ENCODE data around the gene RBM4.

Gene RBM4

DNA sequence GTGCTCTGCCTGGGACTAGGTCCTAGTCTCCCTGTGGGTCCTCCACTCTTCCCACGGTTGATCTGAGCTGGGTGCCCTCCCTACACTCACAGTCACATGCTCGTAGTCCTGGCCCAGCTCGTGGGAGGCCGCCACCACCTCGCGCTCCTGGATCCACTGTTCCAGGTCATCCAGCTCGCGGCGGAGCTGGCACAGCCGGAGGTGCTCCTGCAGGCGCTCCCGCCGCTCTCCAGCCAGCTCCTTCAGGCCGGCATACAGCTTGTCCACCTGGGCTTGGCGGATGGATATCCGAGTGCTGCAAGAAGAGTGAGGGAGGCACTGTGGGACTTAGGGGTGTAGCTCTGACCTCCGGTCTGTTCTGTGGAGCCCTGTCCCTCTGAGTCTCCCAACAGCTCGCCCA is 53.9 kb downstream of the RBM4 start:
- DNase-seq: no peak

DNA sequence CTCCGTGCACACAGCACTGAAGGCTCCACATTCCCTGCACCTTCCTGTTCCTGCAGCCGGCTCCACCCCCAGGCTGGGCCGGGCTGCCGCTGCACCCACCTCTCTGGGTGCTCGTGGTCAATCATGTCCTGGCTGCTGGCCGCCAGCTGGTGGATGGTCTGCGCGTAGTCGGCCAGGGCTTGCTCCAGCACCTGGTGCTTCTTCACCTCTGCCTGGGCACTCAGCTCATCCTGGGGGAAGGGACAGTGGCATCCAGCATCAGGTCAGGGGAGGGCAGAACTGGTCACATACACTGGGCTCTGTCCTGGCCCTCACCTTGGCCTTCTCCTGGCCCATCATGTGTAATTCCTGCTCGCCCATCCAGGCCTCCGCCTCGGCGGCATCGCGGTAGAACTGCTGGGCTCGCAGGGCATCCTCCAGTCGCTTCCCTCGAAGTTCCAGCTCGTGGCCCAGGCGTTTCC is 54.4 kb downstream of the RBM4 start:
- no peak for DNase-seq

DNA sequence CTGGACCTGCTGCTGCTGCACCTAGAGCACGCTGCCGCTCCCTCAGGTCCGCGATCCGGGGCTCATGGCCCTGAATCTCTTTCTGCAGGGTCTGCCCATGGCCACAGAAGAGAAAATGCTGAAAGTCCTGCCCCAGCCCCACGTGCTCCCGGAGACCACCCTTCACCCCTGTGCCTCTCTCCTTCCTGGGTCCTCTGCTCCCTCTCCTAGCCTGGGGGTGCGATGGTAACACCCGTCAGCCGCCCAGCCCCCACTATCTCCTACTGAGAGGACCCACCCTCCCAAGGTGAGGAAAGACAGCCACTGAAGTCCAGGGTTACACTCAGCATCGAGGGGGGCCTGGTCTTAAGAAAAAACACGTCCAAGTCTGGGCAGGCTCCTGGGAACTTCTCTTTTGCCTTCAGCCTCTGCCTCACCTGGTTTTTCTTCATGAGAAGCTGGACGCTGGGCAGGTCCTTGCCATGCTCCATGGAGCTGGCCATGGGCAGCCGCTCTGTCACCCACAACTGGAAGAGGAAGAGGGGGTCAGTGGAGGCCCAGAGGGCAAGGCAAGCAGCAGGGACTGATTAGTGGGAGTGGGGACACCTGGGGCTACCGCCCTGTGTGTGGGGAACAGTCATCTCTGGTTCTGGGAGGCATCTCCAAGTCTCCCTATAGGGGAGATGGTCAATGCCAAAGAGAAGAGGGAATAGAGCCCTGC is 55.0 kb downstream of the RBM4 start:
- no peak for DNase-seq

DNA sequence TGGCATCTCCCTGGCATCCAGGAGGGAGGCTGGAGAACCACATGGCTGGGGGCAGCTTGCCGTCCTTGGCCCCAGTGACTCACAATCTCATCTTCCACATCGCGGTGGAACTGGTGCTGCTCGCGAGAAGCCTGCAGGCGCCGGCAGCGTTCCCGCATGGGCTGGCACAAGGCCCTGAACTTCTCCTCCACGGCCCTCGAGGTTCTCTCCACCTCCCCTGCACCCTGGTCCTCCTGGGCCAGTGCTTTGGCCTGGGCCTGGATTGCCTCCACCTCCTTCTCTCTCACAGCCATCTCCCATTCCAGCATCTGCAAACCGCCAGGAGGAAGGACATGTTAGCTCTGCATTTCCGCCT is 55.5 kb downstream of the RBM4 start:
- DNase-seq: no peak

DNA sequence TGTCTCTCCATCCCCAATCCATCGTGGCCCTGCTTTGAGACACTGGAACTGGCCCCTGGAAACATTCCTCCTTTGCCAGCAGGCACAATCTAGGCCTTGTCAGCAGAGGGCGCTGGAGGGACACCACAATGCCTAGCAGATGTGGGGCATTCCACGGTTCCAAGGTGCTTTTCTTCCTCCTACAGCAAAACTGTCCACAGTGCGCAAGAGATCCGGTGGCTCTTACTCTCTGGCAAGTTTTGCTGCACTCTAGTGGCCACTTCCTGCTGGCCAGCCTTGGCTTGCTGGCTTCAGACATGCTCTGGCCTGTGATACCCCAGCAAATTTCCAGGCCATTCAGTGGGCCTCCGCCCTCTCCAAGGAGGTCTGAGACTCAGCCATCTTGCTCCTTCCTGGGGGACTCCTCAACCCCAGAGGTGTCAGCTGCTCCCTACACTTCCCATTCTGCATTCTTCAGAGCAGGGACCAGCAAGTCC is 56.3 kb downstream of the RBM4 start:
- peak; percentile 90 for DNase-seq

Data from stimulated activated CD4-positive, alpha-beta T cell treated with anti-CD3 and anti-CD28 coated beads, Interleukin-15, amount 100 ng/mL, for 24 hours (primary cell).